Ecto neural progenitor cell (in vitro differentiated cells): ENCODE measurements around the gene NAT8L.

Experiments
- DNase-seq: peaks from one replicate; pipeline ENCODE4 v3.0.0-alpha.2; 2018; ENCODE audit warnings: low spot score

NAT8L gene

GRCh38 chr4:2045518-2045951, 13.6 kb upstream of the NAT8L start:
- DNase-seq, result no peak

- DNase-seq, result no peak
These were observed 12.8 kb upstream of the NAT8L start for GRCh38 chr4:2046031-2046961.

DNA sequence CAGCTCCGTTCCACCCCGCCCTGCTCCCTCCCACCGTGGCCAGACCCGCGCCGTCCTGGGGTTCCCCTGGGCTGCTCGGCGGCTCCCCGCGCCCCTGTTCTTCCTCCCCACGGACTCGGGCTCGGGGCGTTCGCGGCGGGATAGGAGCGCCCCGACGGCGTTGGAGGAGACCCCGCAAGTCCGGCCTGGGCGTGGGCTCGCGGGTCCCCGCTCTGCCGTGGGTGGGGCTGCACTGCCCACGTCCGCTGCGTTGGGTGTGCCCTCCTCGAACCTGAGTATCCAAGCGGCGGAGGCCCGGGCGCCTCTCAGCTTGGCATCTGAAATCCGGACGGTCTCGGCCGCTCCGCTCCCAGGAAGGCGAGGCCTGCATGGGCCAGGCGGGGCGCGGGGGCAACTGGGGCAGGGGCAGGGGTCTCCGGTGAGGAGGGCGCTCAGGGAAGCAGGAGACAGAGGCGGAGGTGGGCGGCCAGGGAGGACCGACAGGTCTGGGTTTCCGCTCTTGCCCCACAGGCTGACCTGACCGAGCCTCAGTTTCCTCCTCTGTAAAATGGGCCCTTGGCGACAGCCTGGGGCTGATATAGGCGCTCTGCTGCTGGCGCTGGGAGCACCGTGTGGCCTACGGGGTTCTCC, 12.0 kb upstream of the NAT8L start:
- no peak for DNase-seq

- no peak for DNase-seq
These were observed 11.1 kb upstream of the NAT8L start for GRCh38 chr4:2047781-2048581.

DNA sequence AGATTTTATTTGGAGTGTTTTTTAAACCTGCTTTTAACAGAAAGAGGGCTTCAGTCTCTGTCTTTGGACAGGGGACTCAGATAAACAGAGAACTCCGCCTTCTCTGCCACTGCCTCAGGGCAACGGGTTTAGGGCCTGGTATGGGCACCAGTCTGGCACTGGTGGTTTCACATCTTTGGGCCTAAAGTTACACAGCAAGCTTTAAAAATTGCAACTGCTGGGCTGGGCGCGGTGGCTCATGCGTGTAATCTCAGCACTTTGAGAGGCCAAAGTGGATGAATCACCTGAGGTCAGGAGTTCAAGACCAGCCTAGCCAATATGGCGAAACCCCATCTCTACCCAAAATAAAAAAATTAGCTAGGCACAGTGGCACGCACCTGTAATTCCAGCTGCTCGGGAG, 10.3 kb upstream of the NAT8L start:
- no peak for DNase-seq

DNA sequence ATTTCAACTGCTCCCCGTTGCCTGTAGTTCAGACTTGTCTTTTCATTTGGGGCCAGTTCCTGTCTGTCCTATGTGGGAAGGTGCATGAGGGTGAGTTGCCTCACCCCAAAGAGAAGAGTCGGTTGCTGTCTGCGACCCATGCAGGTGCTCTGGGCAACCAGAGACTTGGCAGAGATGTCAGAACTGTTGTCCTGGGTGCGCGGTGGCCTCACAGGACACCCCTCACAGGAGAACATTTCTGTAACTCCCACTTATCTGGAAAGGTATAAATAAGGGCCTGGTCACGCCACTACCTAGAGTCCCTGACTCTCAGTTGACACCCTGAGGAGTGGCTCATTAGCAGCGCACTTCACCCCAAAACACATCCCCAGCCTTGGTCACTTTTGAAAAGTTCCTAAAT, 9.7 kb upstream of the NAT8L start:
- no peak for DNase-seq

DNA sequence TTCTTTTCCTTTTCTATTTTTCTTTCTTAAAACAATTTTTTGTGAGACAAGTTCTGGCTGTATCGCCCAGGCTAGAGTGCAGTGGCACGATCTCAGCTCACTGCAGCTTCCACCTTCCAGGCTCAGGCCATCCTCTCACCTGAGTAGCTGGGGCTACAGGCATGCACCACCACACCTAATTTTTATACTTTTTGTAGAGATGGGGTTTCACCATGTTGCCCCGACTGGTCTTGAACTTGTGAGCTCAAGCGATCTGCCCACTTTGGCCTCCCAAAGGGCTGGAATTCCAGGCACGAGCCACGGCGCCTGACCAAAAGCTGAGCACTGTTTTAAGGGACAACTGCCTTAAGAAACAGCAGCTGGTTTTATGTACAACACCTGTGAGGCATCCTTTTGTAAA, 9.3 kb upstream of the NAT8L start:
- DNase-seq, result no peak

DNA sequence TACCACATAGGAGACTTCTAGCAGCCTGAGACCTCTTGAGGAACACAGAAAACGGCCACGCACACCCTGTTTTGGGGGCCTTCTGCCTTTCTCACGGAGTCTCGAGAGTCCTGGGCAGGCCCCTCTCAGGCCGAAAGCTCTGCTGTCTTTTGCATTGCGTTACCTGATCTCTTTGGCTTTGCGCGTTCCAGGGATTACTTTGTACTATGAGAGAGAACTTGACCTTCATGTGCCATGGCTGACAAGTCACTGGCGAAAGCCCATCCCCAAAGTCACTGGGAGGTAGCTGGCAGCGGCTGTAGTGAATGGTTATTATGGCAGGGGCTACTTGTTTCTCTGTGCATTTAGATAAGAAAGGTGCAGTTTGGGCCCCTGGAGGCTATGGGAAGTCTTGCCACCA, 8.0 kb upstream of the NAT8L start:
- DNase-seq, result peak; percentile 33

DNA sequence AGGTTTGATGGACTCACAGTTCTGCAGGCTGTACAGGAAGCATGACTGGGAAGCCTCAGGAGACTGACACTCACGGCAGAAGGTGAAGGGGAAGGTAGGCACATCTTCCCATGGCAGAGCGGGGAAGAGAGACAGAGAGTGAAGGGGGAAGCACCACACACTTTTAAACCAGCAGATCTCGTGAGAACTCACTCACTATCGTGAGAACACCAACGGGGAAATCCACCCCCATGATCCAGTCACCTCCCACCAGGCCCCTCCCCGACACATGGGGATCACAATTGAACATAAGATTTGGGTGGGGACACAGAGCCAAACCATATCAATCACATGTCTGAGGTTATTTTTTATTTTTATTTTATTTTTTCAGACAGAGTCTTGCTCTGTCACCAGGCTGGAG, 4.9 kb upstream of the NAT8L start:
- DNase-seq, result no peak

DNA sequence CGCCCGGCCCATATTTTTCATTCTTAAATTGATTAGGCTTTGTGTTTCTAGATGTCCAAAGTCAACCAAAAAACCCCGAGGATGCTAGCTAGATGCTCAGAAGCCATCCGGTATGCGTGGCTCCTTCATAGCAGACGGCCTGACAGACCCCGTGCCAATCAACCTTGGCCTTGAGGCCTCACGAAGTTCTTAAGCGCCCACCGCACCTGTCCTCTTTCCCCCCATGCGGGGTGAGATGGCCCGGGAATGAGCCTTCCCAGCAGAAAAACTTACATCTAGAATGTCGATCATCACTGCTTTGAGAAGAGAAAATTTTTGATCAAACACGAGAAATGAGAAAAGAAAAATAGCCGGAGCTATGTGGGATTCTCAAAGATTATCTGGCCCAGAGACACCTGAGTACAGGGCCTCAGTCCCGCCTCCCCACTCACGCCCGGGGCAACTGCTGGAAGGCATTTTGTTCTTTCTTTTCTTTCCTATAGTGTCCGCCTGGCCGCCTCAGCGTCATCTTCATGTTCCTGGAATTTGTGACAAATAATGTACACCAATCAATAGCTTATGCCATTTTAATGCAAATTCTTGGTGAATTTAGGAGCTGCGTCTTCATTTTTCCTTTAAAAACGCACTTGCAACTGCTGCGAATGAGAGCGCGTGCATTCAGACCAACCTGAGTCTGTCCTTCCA, 1.6 kb upstream of the NAT8L start:
- no peak for DNase-seq

- DNase-seq, result no peak
These were observed 672 bp upstream of the NAT8L start for GRCh38 chr4:2058264-2059045.

DNA sequence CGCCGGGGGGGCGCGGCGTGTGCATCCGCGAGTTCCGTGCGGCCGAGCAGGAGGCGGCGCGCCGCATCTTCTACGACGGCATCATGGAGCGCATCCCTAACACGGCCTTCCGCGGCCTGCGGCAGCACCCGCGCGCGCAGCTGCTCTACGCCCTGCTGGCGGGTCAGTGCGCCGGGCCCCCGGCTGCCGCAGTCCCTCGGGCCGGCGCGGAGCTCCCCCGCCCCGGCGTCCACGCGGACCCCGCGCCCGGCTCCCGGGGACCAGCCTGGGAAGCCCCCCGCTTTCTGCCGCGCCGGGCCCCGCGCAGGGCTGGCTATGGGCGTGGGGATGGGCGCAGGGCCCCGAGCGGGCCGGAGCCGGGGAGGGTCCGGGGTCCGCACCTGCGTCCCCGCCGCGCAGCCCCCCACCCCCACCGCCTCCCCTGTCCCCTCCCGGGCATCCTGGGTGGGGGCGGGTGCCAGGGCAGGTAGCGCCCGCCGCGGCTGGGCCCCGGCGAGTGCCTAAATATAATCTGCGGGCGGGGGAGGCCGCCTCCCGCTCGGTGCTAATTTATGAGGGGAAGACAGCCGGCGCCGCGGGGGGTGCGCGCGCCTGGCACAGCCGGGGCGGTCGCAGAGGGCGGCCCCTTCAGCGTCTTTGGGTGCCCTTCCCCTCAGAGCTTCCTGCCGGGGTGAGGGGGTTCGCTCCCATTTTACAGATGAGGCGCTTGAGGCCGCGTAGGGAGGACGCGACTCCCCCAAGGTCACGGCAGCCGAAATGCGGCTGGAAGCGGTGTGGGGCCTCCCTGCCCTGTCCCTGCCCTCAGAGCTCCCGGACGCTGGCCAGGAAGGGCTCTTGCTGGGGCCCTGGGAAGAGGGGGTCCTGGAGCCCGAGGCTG, 837 bp downstream of the NAT8L start:
- no peak for DNase-seq

DNA sequence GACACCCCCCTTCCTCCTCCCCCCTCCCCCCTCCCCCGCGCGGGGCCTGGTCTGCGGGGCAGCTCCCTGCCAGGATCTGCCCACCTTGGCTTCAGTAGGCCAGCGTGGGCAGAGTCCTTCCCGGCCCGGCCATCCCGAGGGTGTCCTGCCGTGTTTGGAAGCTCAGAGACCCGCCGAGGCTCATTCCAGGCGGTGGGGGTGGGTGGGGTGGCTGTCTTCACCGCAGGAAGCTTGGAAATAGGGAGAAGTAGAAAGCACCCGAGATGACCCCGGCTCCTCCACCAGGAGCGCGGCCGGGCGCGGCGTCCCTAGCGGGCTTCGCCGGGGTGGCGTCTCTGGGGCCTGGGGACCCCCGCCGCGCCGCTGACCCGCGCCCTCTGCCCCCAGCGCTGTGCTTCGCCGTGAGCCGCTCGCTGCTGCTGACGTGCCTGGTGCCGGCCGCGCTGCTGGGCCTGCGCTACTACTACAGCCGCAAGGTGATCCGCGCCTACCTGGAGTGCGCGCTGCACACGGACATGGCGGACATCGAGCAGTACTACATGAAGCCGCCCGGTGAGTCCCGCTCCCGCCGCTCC, 1.6 kb downstream of the NAT8L start:
- no peak for DNase-seq

DNA sequence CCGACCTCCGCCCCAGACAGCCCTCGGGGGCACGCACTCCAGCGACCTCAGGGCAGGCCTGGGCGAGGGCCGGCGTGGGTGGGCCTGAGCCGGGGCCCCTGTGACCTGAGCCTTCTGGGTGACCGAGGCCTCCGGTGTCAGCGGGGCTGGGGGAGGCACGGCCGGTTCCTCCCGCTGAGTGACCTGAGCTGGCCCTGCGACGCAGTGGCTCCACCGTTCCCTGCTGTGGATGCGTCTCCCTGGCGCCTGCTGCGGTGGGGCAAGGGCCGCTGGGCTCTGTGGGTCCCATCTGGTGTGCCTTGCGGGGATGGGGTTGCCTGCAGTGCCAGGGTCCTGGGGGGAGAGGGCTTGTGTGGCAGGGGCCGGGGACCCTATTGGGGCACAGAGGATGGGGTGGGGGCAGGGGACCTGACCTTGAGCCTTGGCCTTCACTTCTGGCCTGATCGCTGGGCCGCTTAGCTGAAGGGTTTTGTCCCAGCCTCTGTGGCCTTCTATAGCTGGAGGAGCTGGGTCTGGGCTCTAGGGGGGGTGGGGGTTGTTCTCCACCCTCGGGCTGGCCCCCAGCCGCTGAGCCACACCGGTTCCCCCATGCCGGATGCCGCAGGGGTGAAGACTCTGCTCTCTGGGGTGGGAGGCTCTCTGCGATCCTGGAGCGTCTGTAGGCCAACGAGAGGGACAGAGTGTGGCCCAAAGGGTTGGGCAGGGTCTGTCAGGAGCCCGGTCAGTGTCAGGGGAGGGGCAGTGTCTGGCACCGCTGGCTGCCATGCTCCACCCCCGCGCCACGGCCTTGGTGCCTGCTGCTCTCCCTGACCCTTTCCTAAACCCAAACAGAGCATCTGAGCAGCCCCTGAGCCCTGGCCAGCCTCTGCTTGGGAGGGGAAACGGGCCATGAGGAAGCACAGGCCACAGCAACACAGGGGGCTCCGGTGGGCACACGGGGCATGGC, 2.3 kb downstream of the NAT8L start:
- no peak for DNase-seq

GRCh38 chr4:2062168-2062807, 3.2 kb downstream of the NAT8L start:
- no peak for DNase-seq

DNA sequence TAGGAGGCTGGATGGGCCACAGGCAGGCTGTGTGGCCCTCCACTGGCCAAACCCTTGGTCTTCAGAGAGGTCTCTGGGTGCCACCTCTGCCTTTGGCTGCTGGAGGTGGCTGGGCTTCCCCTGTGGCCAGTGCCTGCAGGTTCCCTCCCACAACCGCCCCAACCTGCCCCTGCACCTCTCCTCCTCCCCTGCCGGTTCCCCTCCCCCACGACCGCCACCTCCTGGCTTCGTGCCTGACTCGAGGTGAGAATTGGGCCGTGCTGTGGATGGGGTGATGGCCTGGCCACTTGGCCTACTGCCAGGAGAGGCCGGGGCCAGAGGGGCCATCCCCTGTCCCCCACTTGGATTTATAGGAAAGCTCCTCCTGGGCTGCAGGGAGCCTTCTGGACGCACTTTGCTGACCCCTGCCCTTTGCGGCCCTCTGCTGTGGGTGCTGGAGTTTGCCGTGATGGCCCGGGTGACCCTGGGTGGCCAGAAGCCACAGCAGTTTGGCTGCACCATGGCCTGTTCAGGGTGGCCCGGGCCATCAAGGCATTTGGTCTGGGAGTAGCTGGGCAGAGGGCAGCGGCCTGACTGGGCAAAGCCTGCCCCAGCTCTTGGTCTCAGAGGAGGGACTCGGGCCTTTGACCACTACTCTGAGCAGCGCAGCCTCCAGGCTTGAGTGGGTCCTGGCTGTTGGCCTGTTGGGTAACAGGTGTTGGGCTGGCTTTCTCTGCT, 3.8 kb downstream of the NAT8L start:
- DNase-seq, result no peak

- DNase-seq, result no peak
These were observed 4.6 kb downstream of the NAT8L start for GRCh38 chr4:2063557-2064275.
